Natural killer cell (primary cell): ENCODE measurements around the gene GRIK1. TPM values are rescaled to one million over a fixed set of nuclear protein-coding genes. Genes with fewer than 3 reads are reported as not detected.

Experiments used
- ATAC-seq, 3 donors: fragments of 150-1000 bp in 2 of 3; fragments of 200-7000 bp in 1 of 3; cut with Tn5 transposase; 1 replicate in 1 of 3; 2 replicates in 2 of 3; pipeline ENCODE4 v1.10.0; 2021; ENCODE audit warnings: mild to moderate bottlenecking in 2 of 3, moderate library complexity in 2 of 3
- DNase-seq, 2 donors: peaks; one replicate each; pipeline versions ENCODE4 v3.0.0 to v3.0.0-alpha.2; 2013 to 2021; ENCODE audit warnings: mixed read lengths in 1 of 2
- H3K27ac ChIP-seq: one replicate; pipeline ENCODE4 v1.5.1; 2013; ENCODE audit warnings: mild to moderate bottlenecking, low read length
- H3K27me3 ChIP-seq: one replicate; pipeline ENCODE4 v1.6.1; 2013; ENCODE audit warnings: low read length; ENCODE audit not compliant: control insufficient read depth, insufficient read depth
- H3K36me3 ChIP-seq: one replicate; pipeline ENCODE4 v1.6.1; 2013; ENCODE audit warnings: low read length; ENCODE audit not compliant: control insufficient read depth, insufficient read depth
- H3K4me1 ChIP-seq: one replicate; pipeline ENCODE4 v1.6.1; 2013; ENCODE audit warnings: low read length; ENCODE audit not compliant: control insufficient read depth, insufficient read depth
- H3K4me3 ChIP-seq: one replicate; pipeline ENCODE4 v1.5.1; 2013; ENCODE audit warnings: low read length
- H3K9me3 ChIP-seq: one replicate; pipeline ENCODE4 v1.6.1; 2013; ENCODE audit warnings: low read length; ENCODE audit not compliant: control insufficient read depth, insufficient read depth
- H3K27ac Mint-ChIP-seq, 2 donors: one replicate each; pipeline ENCODE4 v1.8.0; 2022; ENCODE audit warnings: mild to moderate bottlenecking in 2 of 2, mixed read lengths in 2 of 2, moderate library complexity in 1 of 2
- H3K27me3 Mint-ChIP-seq, 2 donors: one replicate each; pipeline ENCODE4 v1.8.0; 2022; ENCODE audit warnings: low read depth in 2 of 2, mixed read lengths in 2 of 2
- H3K36me3 Mint-ChIP-seq: one replicate; pipeline ENCODE4 v1.8.0; 2022; ENCODE audit warnings: mixed read lengths
- H3K4me1 Mint-ChIP-seq, 2 donors: one replicate each; pipeline ENCODE4 v1.8.0; 2022; ENCODE audit warnings: mixed read lengths in 2 of 2
- H3K4me3 Mint-ChIP-seq: one replicate; pipeline ENCODE4 v1.8.0; 2022; ENCODE audit warnings: mild to moderate bottlenecking, moderate library complexity, mixed read lengths
- H3K9me3 Mint-ChIP-seq, 2 donors: one replicate each; pipeline ENCODE4 v1.8.0; 2022; ENCODE audit warnings: mixed read lengths in 2 of 2
- WGBS: methylation state at CpG from one replicate; pipeline ENCODE4 v1.1.7; 2013; ENCODE audit warnings: missing lambda C conversion rate; ENCODE audit not compliant: insufficient coverage; 5-methylcytosine and 5-hydroxymethylcytosine counted together
- intact Hi-C: fragments of 100-400 bp; cut with micrococcal nuclease; formaldehyde crosslinking; loops from one replicate; pipeline ENCODE4 v1.14.2; 2022
- total RNA-seq, 4 donors: library from RNA; stranded (reverse); fragments of 120-200 nt in 1 of 4; gene quantifications; one replicate each; pipeline versions ENCODE4 v1.2.3 to v1.2.4, GENCODE V29; 2013 to 2022
- TF ChIP-seq, protein P1 (sequence below): fragments of 200-600 bp; IDR thresholded peaks from one replicate; pipeline ENCODE4 v1.8.0; 2022; ENCODE audit warnings: antibody characterized with exemption

Gene GRIK1
- total RNA-seq, 3 donors from 2014 or later (not counting 1 experiment from before 2014, with no cell fraction given) = not detected

DNA sequence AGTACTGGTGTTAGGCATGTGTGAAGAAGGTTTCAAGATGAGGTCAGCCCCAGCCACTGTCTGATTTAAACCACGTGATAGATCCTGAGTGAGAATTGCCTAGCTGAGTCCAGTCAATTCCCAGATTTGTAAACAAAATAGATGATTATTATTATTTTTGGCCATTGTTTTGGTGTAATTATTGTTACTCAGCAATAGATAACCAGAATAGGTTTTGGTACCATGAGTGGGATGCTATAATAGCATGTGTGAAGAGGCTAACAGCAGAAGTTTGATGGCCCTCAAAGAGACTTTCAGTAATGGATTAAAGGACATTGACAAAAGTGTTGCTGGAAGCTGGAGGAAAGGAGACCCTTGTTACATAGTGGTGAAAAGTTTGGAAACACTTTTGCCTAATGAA is 426.3 kb downstream of the GRIK1 start:
- no peak for ATAC-seq

DNA sequence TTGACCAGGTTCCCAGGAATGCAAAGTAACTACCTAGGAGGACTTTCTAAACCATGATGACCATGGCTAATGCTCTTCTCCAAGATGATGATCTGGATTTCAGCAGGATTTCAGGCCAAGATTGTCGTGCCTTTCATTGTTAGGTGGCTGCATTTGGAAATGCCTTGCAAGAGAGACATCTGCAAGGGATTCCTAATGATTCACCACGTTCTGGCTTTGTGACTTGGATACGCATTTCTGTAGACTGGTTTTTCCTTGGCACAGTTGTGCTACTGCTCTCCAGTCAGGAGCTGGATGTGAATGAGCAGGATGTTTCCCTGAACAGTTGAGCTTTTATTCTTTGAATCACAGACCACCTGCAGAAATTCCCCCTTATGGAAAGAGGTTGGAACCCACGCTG is 428.7 kb downstream of the GRIK1 start:
- Mint-ChIP-seq H3K4me1 (peaks cover 0 to 5% of the 10 kb centered on the region in 2 donors), H3K9me3 (peaks cover 8 to 9% of the 10 kb centered on the region in 2 donors), H3K4me3 (no peak overlapping the region), H3K27ac (no peak overlapping the region), H3K27me3 (no peaks in the 10 kb centered on the region), H3K36me3 (peaks cover 18% of the 10 kb centered on the region)
- Histone ChIP-seq H3K36me3 (no peaks in the 10 kb centered on the region), H3K27me3 (no peaks in the 10 kb centered on the region), H3K9me3 (peaks cover 3% of the 10 kb centered on the region), H3K4me1 (no peaks in the 10 kb centered on the region), H3K4me3 (no peak overlapping the region), H3K27ac (no peak overlapping the region)
- ATAC-seq = no peak
- intact Hi-C loops = no loop called here
- no peak for DNase-seq
- whole genome bisulfite sequencing = 85% methylated on average over 4 of the region's 4 CpGs
- TF ChIP-seq, protein P1, sequence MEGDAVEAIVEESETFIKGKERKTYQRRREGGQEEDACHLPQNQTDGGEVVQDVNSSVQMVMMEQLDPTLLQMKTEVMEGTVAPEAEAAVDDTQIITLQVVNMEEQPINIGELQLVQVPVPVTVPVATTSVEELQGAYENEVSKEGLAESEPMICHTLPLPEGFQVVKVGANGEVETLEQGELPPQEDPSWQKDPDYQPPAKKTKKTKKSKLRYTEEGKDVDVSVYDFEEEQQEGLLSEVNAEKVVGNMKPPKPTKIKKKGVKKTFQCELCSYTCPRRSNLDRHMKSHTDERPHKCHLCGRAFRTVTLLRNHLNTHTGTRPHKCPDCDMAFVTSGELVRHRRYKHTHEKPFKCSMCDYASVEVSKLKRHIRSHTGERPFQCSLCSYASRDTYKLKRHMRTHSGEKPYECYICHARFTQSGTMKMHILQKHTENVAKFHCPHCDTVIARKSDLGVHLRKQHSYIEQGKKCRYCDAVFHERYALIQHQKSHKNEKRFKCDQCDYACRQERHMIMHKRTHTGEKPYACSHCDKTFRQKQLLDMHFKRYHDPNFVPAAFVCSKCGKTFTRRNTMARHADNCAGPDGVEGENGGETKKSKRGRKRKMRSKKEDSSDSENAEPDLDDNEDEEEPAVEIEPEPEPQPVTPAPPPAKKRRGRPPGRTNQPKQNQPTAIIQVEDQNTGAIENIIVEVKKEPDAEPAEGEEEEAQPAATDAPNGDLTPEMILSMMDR = no peak

More for the DNA sequence above, 426.3 kb downstream of the GRIK1 start:
- Mint-ChIP-seq H3K27ac (no peak overlapping the region), H3K27me3 (no peaks in the 10 kb centered on the region), H3K4me1 (peaks cover 0 to 5% of the 10 kb centered on the region in 2 donors), H3K4me3 (no peak overlapping the region), H3K9me3 (peaks cover 8 to 9% of the 10 kb centered on the region in 2 donors), H3K36me3 (peaks cover 18% of the 10 kb centered on the region)
- TF ChIP-seq, protein P1 = no peak
- Histone ChIP-seq H3K4me3 (no peak overlapping the region), H3K27ac (no peak overlapping the region), H3K36me3 (no peaks in the 10 kb centered on the region), H3K9me3 (peaks cover 3% of the 10 kb centered on the region), H3K27me3 (no peaks in the 10 kb centered on the region), H3K4me1 (no peaks in the 10 kb centered on the region)
- 94% methylated on average over 1 of the region's 1 CpG for WGBS
- intact Hi-C loops = no loop called here
- no peak for DNase-seq

- no peak overlapping the region for H3K4me3 Mint-ChIP-seq
- peaks cover 0 to 5% of the 10 kb centered on the region in 2 donors for H3K4me1 Mint-ChIP-seq
- ATAC-seq (no peak), DNase-seq (no peak)
- no peak overlapping the region for H3K4me3 ChIP-seq
- no peaks in the 10 kb centered on the region for H3K36me3 ChIP-seq
- H3K27me3 ChIP-seq = no peaks in the 10 kb centered on the region
- H3K4me1 ChIP-seq = no peaks in the 10 kb centered on the region
- peaks cover 11% of the 10 kb centered on the region for H3K36me3 Mint-ChIP-seq
- H3K27me3 Mint-ChIP-seq = no peaks in the 10 kb centered on the region
- intact Hi-C loops = no loop called here
- no peak overlapping the region for H3K27ac ChIP-seq
- H3K9me3 ChIP-seq = peaks cover 3% of the 10 kb centered on the region
- peaks cover 4% of the 10 kb centered on the region in 2 donors for H3K9me3 Mint-ChIP-seq
- H3K27ac Mint-ChIP-seq = no peak overlapping the region
- 94% methylated on average over 6 of the region's 6 CpGs for WGBS
- TF ChIP-seq, protein P1 = no peak
These were observed 430.7 kb downstream of the GRIK1 start for GRCh38 chr21:29509121-29509520.

DNA sequence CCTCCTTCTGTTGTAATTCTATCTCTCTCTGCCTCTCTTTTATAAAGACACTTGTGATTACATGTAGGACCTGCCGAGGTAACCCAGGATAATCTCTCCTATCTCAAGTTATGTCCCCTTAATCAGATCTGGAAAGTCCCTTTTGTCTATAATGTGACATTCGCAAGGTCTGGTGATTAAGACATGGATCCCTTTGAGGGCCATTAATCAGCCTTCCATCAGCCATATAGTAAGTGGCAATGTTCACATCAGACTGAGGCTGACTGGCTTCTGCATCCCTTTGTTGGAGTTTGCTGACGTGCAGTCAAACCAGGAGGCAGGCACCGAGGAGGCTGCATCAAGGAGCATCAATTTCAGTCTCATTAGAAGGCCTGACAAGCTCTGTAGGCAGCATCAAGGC is 431.5 kb downstream of the GRIK1 start:
- no peak for DNase-seq

More for the DNA sequence above, 431.5 kb downstream of the GRIK1 start:
- H3K36me3 ChIP-seq = no peaks in the 10 kb centered on the region
- H3K9me3 ChIP-seq = peaks cover 3% of the 10 kb centered on the region
- intact Hi-C loops = no loop called here
- no peaks in the 10 kb centered on the region for H3K4me1 ChIP-seq
- H3K4me1 Mint-ChIP-seq = peaks cover 0 to 5% of the 10 kb centered on the region in 2 donors
- 91% methylated on average over 4 of the region's 4 CpGs for WGBS
- H3K4me3 Mint-ChIP-seq = no peak overlapping the region
- H3K27me3 Mint-ChIP-seq = no peaks in the 10 kb centered on the region
- H3K27me3 ChIP-seq = no peaks in the 10 kb centered on the region
- no peak overlapping the region for H3K4me3 ChIP-seq
- no peak overlapping the region for H3K27ac ChIP-seq
- ATAC-seq = no peak
- TF ChIP-seq, protein P1 = no peak
- peaks cover 2 to 5% of the 10 kb centered on the region in 2 donors for H3K9me3 Mint-ChIP-seq
- peaks cover 3% of the 10 kb centered on the region for H3K36me3 Mint-ChIP-seq
- H3K27ac Mint-ChIP-seq = no peak overlapping the region
